ENCODE data around the gene SH3BP2. TPM values are rescaled to one million over a fixed set of nuclear protein-coding genes. Genes with fewer than 3 reads are reported as not detected.

SH3BP2 gene
- total RNA-seq, 1 experiment from 2014 or later: 52.8 TPM

GRCh38 chr4:2871911-2872310, 79.0 kb downstream of the SH3BP2 start (continued):
- no peak for TF ChIP-seq POLR2A (IDR thresholded peaks at IDR 0.05; ENCODE audit: borderline replicate concordance, extremely low read depth, insufficient read depth, insufficient read length)
- no peak for TF ChIP-seq EGR1 (IDR thresholded peaks at IDR 0.05; ENCODE audit: low read depth)
- TF ChIP-seq POLR2AphosphoS5 (IDR thresholded peaks at IDR 0.05; ENCODE audit: low read depth, low read length): no peak
- no peak for TF ChIP-seq CBX3 (IDR thresholded peaks at IDR 0.05; ENCODE audit: low read depth)
- no peak for TF ChIP-seq ZNF274 (IDR thresholded peaks at IDR 0.05; ENCODE audit: low read depth, low read length)
- TF ChIP-seq FOSL1 (IDR thresholded peaks at IDR 0.05; ENCODE audit: low read depth): no peak
- TF ChIP-seq CEBPB (IDR thresholded peaks at IDR 0.05; ENCODE audit: low read depth): no peak
- no peak for TF ChIP-seq EZH2phosphoT487 (IDR thresholded peaks at IDR 0.05; ENCODE audit: borderline replicate concordance)
- TF ChIP-seq TCF7L2 (IDR thresholded peaks at IDR 0.05; ENCODE audit: borderline replicate concordance, extremely low read depth, insufficient read depth, insufficient read length): no peak
- TF ChIP-seq SP1 (IDR thresholded peaks at IDR 0.05; ENCODE audit: low read depth): no peak

- Histone ChIP-seq H3K79me2 (ENCODE audit: insufficient read depth, low read length) (peaks cover 68% of the 10 kb centered on the region), H3K9me2 (ENCODE audit: insufficient read depth) (no peaks in the 10 kb centered on the region), H3K27me3 (ENCODE audit: insufficient read depth, low read length) (no peaks in the 10 kb centered on the region), H3K36me3 (ENCODE audit: control insufficient read depth in 1 of 2, insufficient read depth in 2 of 2, low read length in 2 of 2) (no peaks in the 10 kb centered on the region), H3K4me3 (replicated peaks in 1 of 2; ENCODE audit: low read depth in 1 of 2, low read length in 2 of 2) (no peak overlapping the region), H3K27ac (ENCODE audit: low read depth, low read length) (no peak overlapping the region), H3K4me1 (ENCODE audit: control insufficient read depth in 1 of 2, insufficient read depth in 2 of 2, low read length in 2 of 2) (peaks cover 0 to 8% of the 10 kb centered on the region in 2 experiments; a peak in 2 of 4 replicates), H2AFZ (ENCODE audit: low read depth, low read length, poor library complexity, severe bottlenecking) (no peak overlapping the region), H3K4me2 (ENCODE audit: low read length) (no peak overlapping the region), H4K20me1 (ENCODE audit: insufficient read depth) (no peaks in the 10 kb centered on the region; the same call in 1 of the 2 replicates), H3K9ac (ENCODE audit: low read length) (no peak overlapping the region), H3K9me3 (ENCODE audit: control insufficient read depth in 1 of 2, insufficient read depth in 1 of 2, low read depth in 1 of 2, low read length in 2 of 2) (no peaks in the 10 kb centered on the region)
- CTCF ChIA-PET: no interaction called here
- intact Hi-C loops (cut with micrococcal nuclease): no loop called here
- RAD21 ChIA-PET (ENCODE audit: low non-redundant PET in 1 of 2, low total read pairs in 2 of 2, uncharacterized antibody in 2 of 2, unreplicated experiment in 2 of 2): no interaction called here
- ATAC-seq (no peak), DNase-seq (ENCODE audit: low read depth, low spot score) (no peak)
- no TSS peak for BruUV-seq (replicated peaks)
- POLR2A ChIA-PET: no interaction called here
- no peak for TF ChIP-seq ELF1 (IDR thresholded peaks at IDR 0.05; ENCODE audit: borderline replicate concordance, low read depth)
These were observed 80.4 kb downstream of the SH3BP2 start for GRCh38 chr4:2873329-2873728.

- no peak for TF ChIP-seq SIN3A (IDR thresholded peaks at IDR 0.05; ENCODE audit: low read depth)
- TF ChIP-seq TCF7L2 (IDR thresholded peaks at IDR 0.05; ENCODE audit: borderline replicate concordance, extremely low read depth, insufficient read depth, insufficient read length): no peak
- no peak for TF ChIP-seq EZH2 (IDR thresholded peaks at IDR 0.05)
- TF ChIP-seq, protein P1, sequence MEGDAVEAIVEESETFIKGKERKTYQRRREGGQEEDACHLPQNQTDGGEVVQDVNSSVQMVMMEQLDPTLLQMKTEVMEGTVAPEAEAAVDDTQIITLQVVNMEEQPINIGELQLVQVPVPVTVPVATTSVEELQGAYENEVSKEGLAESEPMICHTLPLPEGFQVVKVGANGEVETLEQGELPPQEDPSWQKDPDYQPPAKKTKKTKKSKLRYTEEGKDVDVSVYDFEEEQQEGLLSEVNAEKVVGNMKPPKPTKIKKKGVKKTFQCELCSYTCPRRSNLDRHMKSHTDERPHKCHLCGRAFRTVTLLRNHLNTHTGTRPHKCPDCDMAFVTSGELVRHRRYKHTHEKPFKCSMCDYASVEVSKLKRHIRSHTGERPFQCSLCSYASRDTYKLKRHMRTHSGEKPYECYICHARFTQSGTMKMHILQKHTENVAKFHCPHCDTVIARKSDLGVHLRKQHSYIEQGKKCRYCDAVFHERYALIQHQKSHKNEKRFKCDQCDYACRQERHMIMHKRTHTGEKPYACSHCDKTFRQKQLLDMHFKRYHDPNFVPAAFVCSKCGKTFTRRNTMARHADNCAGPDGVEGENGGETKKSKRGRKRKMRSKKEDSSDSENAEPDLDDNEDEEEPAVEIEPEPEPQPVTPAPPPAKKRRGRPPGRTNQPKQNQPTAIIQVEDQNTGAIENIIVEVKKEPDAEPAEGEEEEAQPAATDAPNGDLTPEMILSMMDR (IDR thresholded peaks at IDR 0.05 in 2 of 3, conservative IDR thresholded peaks at IDR 0.05 in 1 of 3; ENCODE audit: borderline replicate concordance in 1 of 3, insufficient read depth in 1 of 3, low read depth in 2 of 3, low read length in 2 of 3): no peak
- TF ChIP-seq, protein P2, sequence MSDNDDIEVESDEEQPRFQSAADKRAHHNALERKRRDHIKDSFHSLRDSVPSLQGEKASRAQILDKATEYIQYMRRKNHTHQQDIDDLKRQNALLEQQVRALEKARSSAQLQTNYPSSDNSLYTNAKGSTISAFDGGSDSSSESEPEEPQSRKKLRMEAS (IDR thresholded peaks at IDR 0.05): no peak
- no peak for TF ChIP-seq ZNF274 (IDR thresholded peaks at IDR 0.05; ENCODE audit: low read depth, low read length)
- TF ChIP-seq ATF3 (IDR thresholded peaks at IDR 0.05): no peak
- TF ChIP-seq EGR1 (IDR thresholded peaks at IDR 0.05; ENCODE audit: low read depth): no peak
- H3K9me3 ChIP-seq (ENCODE audit: control insufficient read depth in 1 of 2, insufficient read depth in 1 of 2, low read depth in 1 of 2, low read length in 2 of 2): no peaks in the 10 kb centered on the region
- no peak for DNase-seq (ENCODE audit: low read depth, low spot score)
- H3K4me2 ChIP-seq (ENCODE audit: low read length): no peak overlapping the region
- H3K4me1 ChIP-seq (ENCODE audit: control insufficient read depth in 1 of 2, insufficient read depth in 2 of 2, low read length in 2 of 2): peaks cover 0 to 8% of the 10 kb centered on the region in 2 experiments; a peak in 2 of 4 replicates
- CTCF ChIA-PET: no interaction called here
- RAD21 ChIA-PET (ENCODE audit: low non-redundant PET in 1 of 2, low total read pairs in 2 of 2, uncharacterized antibody in 2 of 2, unreplicated experiment in 2 of 2): no interaction called here
- H3K79me2 ChIP-seq (ENCODE audit: insufficient read depth, low read length): peaks cover 61% of the 10 kb centered on the region
- no peaks in the 10 kb centered on the region for H3K9me2 ChIP-seq (ENCODE audit: insufficient read depth)
- H4K20me1 ChIP-seq (ENCODE audit: insufficient read depth): no peaks in the 10 kb centered on the region; the same call in 1 of the 2 replicates
- no peaks in the 10 kb centered on the region for H3K27me3 ChIP-seq (ENCODE audit: insufficient read depth, low read length)
- intact Hi-C loops (cut with micrococcal nuclease): no loop called here
- no peak overlapping the region for H3K27ac ChIP-seq (ENCODE audit: low read depth, low read length)
- H3K9ac ChIP-seq (ENCODE audit: low read length): no peak overlapping the region
- no peaks in the 10 kb centered on the region; a peak in 1 of 4 replicates for H3K36me3 ChIP-seq (ENCODE audit: control insufficient read depth in 1 of 2, insufficient read depth in 2 of 2, low read length in 2 of 2)
- H3K4me3 ChIP-seq (replicated peaks in 1 of 2; ENCODE audit: low read depth in 1 of 2, low read length in 2 of 2): no peak overlapping the region
- ATAC-seq: no peak
- POLR2A ChIA-PET: no interaction called here
- no TSS peak for BruUV-seq (replicated peaks)
- no peak overlapping the region for H2AFZ ChIP-seq (ENCODE audit: low read depth, low read length, poor library complexity, severe bottlenecking)
These were observed 82.0 kb downstream of the SH3BP2 start for GRCh38 chr4:2874861-2875260.
